WTC11 (cell line): ENCODE measurements around the gene CTNND2. TPM values are rescaled to one million over a fixed set of nuclear protein-coding genes. Genes with fewer than 3 reads are reported as not detected.

Experiments used
- ATAC-seq: fragments of 200-7000 bp; cut with Tn5 transposase; 2 replicates; pipeline ENCODE4 v1.10.0; 2021; ENCODE audit warnings: mild to moderate bottlenecking, moderate library complexity
- CTCF ChIA-PET: fragments of 300-600 bp; sonication (Branson Sonifier 250); formaldehyde crosslinking; loops from one replicate; lab custom pipeline; 2021; ENCODE audit warnings: antibody characterized with exemption; lab: Charles Lee
- POLR2A ChIA-PET: fragments of 350-600 bp; sonication (Branson Sonifier 250); formaldehyde crosslinking; loops from one replicate; lab custom pipeline; 2021; ENCODE audit warnings: antibody characterized with exemption; lab: Charles Lee
- DNase-seq: peaks from one replicate; pipeline ENCODE4 v3.0.0; 2021; ENCODE audit warnings: low spot score
- H3K27ac Mint-ChIP-seq: 2 replicates; pipeline ENCODE4 v1.8.0; 2021; ENCODE audit warnings: mixed read lengths
- H3K27me3 Mint-ChIP-seq: 2 replicates; pipeline ENCODE4 v1.8.0; 2021; ENCODE audit warnings: low read depth, mild to moderate bottlenecking, moderate library complexity, mixed read lengths
- H3K36me3 Mint-ChIP-seq: 2 replicates; pipeline ENCODE4 v1.8.0; 2021; ENCODE audit warnings: mixed read lengths
- H3K4me1 Mint-ChIP-seq: 2 replicates; pipeline ENCODE4 v1.8.0; 2022; ENCODE audit warnings: mixed read lengths
- H3K4me3 Mint-ChIP-seq: 2 replicates; pipeline ENCODE4 v1.8.0; 2021; ENCODE audit warnings: mild to moderate bottlenecking, moderate library complexity, mixed read lengths
- H3K9me3 Mint-ChIP-seq: 2 replicates; pipeline ENCODE4 v1.8.0; 2021; ENCODE audit warnings: mixed read lengths
- ATF6 ChIP-seq: sonication (generic); formaldehyde crosslinking; IDR thresholded peaks from 2 replicates; pipeline ENCODE4 v1.8.1; 2023; ENCODE audit warnings: mild to moderate bottlenecking, missing genetic modification reagents
- EMX1 ChIP-seq: fragments of 250-450 bp; sonication (Bioruptor Pico); IDR thresholded peaks from 2 replicates; pipeline ENCODE4 v1.8.0; 2021; ENCODE audit warnings: mild to moderate bottlenecking
- ESRRA ChIP-seq: sonication (generic); formaldehyde crosslinking; IDR thresholded peaks from 2 replicates; pipeline ENCODE4 v1.8.1; 2022; ENCODE audit warnings: mild to moderate bottlenecking, missing genetic modification reagents, borderline replicate concordance
- IRF2 ChIP-seq: sonication (generic); formaldehyde crosslinking; IDR thresholded peaks from 2 replicates; pipeline ENCODE4 v1.8.0; 2022; ENCODE audit warnings: low read depth, missing genetic modification reagents, borderline replicate concordance
- KAT7 ChIP-seq: sonication (generic); formaldehyde crosslinking; IDR thresholded peaks from 2 replicates; pipeline ENCODE4 v1.8.1; 2023; ENCODE audit warnings: missing genetic modification reagents, mild to moderate bottlenecking, borderline replicate concordance
- NFE2L1 ChIP-seq: sonication (generic); formaldehyde crosslinking; IDR thresholded peaks from 2 replicates; pipeline ENCODE4 v1.8.1; 2023; ENCODE audit warnings: missing genetic modification reagents
- NFYB ChIP-seq: sonication (generic); formaldehyde crosslinking; conservative IDR thresholded peaks from 2 replicates; pipeline ENCODE4 v1.8.0; 2022; ENCODE audit warnings: low read depth, missing genetic modification reagents
- NR2C2 ChIP-seq: sonication (generic); formaldehyde crosslinking; IDR thresholded peaks from 2 replicates; pipeline ENCODE4 v1.8.0; 2022; ENCODE audit warnings: mild to moderate bottlenecking, missing genetic modification reagents
- NR3C1 ChIP-seq: sonication (generic); formaldehyde crosslinking; conservative IDR thresholded peaks from 2 replicates; pipeline ENCODE4 v1.8.1; 2023; ENCODE audit warnings: low read depth, mild to moderate bottlenecking, missing genetic modification reagents
- PRRX2 ChIP-seq: fragments of 250-450 bp; sonication (Bioruptor Pico); IDR thresholded peaks from 2 replicates; pipeline ENCODE4 v1.8.0; 2021; ENCODE audit warnings: mild to moderate bottlenecking
- RORB ChIP-seq: fragments of 250-450 bp; sonication (Bioruptor Pico); IDR thresholded peaks from 2 replicates; pipeline ENCODE4 v1.9.0; 2021; ENCODE audit warnings: mild to moderate bottlenecking
- ZBTB21 ChIP-seq: sonication (generic); formaldehyde crosslinking; IDR thresholded peaks from 2 replicates; pipeline ENCODE4 v1.8.1; 2023; ENCODE audit warnings: mild to moderate bottlenecking, missing genetic modification reagents, borderline replicate concordance
- ZNF263 ChIP-seq: sonication (generic); formaldehyde crosslinking; IDR thresholded peaks from 2 replicates; pipeline ENCODE4 v1.8.1; 2022; ENCODE audit warnings: low read depth, mild to moderate bottlenecking, moderate library complexity, missing genetic modification reagents
- total RNA-seq: library from RNA; stranded (reverse); gene quantifications from 3 replicates; pipeline ENCODE4 v1.2.3, GENCODE V29; 2021
- TF ChIP-seq, protein P1 (sequence below): fragments of 250-450 bp; sonication (Bioruptor Pico); IDR thresholded peaks from 2 replicates; pipeline ENCODE4 v1.9.0; 2021; ENCODE audit warnings: mild to moderate bottlenecking, borderline replicate concordance

The CTNND2 gene
- total RNA-seq, 1 experiment from 2014 or later: 11.9 TPM

- DNase-seq: no peak
- Mint-ChIP-seq H3K36me3 (no peaks in the 10 kb centered on the region), H3K4me1 (peaks cover 14% of the 10 kb centered on the region), H3K9me3 (peaks cover 11% of the 10 kb centered on the region; the same call in 1 of the 2 replicates), H3K27ac (no peak overlapping the region), H3K27me3 (no peaks in the 10 kb centered on the region; the same call in 1 of the 2 replicates), H3K4me3 (no peak overlapping the region)
- ChIA-PET POLR2A (no interaction called here), CTCF (no interaction called here)
- no peak for ATAC-seq
- TF ChIP-seq RORB (CRISPR knock-in tag): no peak
- no peak for TF ChIP-seq ESRRA (CRISPR knock-in tag)
- no peak for TF ChIP-seq NFYB
- no peak for TF ChIP-seq ATF6 (CRISPR knock-in tag)
- no peak for TF ChIP-seq NFE2L1 (CRISPR knock-in tag)
- no peak for TF ChIP-seq NR2C2 (CRISPR knock-in tag)
- no peak for TF ChIP-seq PRRX2 (CRISPR knock-in tag)
- no peak for TF ChIP-seq IRF2 (CRISPR knock-in tag)
- no peak for TF ChIP-seq NR3C1 (CRISPR knock-in tag)
- TF ChIP-seq, protein P1, sequence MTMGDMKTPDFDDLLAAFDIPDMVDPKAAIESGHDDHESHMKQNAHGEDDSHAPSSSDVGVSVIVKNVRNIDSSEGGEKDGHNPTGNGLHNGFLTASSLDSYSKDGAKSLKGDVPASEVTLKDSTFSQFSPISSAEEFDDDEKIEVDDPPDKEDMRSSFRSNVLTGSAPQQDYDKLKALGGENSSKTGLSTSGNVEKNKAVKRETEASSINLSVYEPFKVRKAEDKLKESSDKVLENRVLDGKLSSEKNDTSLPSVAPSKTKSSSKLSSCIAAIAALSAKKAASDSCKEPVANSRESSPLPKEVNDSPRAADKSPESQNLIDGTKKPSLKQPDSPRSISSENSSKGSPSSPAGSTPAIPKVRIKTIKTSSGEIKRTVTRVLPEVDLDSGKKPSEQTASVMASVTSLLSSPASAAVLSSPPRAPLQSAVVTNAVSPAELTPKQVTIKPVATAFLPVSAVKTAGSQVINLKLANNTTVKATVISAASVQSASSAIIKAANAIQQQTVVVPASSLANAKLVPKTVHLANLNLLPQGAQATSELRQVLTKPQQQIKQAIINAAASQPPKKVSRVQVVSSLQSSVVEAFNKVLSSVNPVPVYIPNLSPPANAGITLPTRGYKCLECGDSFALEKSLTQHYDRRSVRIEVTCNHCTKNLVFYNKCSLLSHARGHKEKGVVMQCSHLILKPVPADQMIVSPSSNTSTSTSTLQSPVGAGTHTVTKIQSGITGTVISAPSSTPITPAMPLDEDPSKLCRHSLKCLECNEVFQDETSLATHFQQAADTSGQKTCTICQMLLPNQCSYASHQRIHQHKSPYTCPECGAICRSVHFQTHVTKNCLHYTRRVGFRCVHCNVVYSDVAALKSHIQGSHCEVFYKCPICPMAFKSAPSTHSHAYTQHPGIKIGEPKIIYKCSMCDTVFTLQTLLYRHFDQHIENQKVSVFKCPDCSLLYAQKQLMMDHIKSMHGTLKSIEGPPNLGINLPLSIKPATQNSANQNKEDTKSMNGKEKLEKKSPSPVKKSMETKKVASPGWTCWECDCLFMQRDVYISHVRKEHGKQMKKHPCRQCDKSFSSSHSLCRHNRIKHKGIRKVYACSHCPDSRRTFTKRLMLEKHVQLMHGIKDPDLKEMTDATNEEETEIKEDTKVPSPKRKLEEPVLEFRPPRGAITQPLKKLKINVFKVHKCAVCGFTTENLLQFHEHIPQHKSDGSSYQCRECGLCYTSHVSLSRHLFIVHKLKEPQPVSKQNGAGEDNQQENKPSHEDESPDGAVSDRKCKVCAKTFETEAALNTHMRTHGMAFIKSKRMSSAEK (CRISPR knock-in tag): no peak
- no peak for TF ChIP-seq KAT7
- TF ChIP-seq ZNF263: no peak
- TF ChIP-seq ZBTB21 (CRISPR knock-in tag): no peak
- no peak for TF ChIP-seq EMX1
Measured at GRCh38 chr5:10923310-10923709, 980.9 kb downstream of the CTNND2 start.
